ENCODE data around the gene ST3GAL4.

GRCh38 chr11:126391286-126391954 lies 35.9 kb downstream of the ST3GAL4 start:
- TF ChIP-seq SAP30 (IDR thresholded peaks at IDR 0.05; ENCODE audit: insufficient read depth, insufficient replicate concordance, low read length) (no peak), KDM1A (IDR thresholded peaks at IDR 0.05; ENCODE audit: borderline replicate concordance, low read length) (no peak), YY1 (IDR thresholded peaks at IDR 0.05; ENCODE audit: low read depth, low read length) (no peak), CBX5 (IDR thresholded peaks at IDR 0.05; ENCODE audit: low read depth, low read length) (no peak), POLR2A (IDR thresholded peaks at IDR 0.05; ENCODE audit: control extremely low read depth in 1 of 2, low read depth in 2 of 2, low read length in 2 of 2) (no peak), CEBPB (IDR thresholded peaks at IDR 0.05; ENCODE audit: low read depth, low read length) (no peak), SIN3A (conservative IDR thresholded peaks at IDR 0.05 in 1 of 2, IDR thresholded peaks at IDR 0.05 in 1 of 2; ENCODE audit: low read depth in 1 of 2, low read length in 2 of 2) (no peak)
